Measurements from ENCODE around the gene CNOT1.
"Not testable (repeated sequence)": the region's sequence is repeated elsewhere in the genome, so short reads cannot be mapped to it uniquely, and the experiment has no call there.

Gene CNOT1

GRCh38 chr16:58503166-58503862, 126.3 kb downstream of the CNOT1 start:
- DNase-seq (ENCODE audit: low read depth in 2 of 2): no peak

DNA sequence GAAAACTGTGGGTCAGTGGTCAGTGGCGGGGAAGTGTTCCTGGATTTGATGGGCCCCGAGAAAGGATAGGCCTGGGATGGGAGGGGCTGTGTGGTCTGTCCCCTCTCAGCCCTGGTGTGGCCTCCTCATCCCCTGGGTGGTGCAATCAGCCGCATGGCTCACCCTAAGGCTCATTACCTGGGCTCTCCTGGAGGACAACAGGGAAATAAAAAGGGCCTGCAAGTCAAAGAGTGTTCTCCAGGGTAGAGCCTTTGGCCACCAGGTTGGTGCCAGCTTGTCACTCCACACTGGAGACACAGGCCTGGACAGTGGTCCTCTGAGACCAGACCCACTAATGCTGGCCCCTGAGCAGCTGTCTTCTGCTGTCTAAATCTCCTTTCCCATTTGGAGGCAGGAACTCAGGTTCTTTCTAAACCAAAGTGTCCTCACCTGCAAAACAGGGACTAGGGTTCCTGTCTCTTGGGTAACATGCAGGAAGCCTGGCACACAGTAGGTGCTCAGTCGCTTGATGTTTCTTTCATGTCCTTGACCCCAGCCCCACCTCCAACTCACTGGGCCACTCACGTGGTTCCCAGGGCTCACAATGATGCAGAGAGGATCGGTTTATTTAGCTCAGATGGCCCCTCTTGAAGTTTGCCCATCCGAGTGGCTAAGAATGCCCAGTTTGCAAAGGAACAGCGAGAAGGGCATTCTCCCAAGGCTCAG, 127.3 kb downstream of the CNOT1 start:
- DNase-seq (ENCODE audit: low read depth in 2 of 2): no peak

DNA sequence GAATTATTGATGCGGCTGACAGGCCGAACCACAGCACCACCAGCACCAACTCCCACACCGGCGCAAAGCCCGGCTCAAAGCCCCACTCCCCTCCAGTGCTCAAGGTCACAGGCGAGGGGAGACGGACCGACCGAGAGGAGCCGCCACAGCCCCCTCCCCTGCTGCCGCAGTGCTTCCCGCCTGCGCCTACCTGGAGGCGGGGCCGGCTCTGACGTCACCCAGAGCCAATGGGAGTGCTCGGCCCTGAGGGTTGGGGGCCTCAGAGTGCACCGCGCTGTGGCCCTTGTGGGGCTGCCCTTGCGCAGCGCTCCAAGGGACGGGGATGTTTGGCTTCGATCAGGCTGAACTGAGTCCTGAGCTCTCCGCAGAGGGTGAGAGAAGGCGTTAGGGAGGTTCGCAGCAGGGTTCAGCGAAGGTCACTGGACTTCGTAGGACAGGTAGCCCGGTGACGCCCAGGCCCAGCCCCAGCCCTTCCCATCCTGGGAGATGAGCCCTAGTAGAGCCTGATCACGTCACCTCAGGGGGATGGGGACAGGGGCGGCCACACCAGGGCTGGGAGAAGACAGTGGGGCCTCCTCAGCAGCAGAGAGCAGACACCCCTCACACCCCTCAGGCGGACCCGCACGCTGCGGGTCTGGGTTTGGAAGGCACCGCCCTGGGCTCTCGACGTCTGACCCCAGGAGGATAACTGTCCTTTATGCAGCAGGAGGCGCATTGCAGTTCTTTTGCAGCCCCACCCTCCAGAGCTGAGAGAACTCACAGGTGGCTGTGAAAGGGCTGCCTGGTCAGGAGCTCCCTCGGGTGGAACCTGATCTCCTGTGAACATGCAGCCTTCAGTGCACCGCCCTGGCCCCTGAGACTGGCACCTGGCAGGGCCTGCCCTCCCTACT, 128.1 kb downstream of the CNOT1 start:
- peak in 1 of 2 donors; percentile 31 for DNase-seq (ENCODE audit: low read depth in 2 of 2)

DNA sequence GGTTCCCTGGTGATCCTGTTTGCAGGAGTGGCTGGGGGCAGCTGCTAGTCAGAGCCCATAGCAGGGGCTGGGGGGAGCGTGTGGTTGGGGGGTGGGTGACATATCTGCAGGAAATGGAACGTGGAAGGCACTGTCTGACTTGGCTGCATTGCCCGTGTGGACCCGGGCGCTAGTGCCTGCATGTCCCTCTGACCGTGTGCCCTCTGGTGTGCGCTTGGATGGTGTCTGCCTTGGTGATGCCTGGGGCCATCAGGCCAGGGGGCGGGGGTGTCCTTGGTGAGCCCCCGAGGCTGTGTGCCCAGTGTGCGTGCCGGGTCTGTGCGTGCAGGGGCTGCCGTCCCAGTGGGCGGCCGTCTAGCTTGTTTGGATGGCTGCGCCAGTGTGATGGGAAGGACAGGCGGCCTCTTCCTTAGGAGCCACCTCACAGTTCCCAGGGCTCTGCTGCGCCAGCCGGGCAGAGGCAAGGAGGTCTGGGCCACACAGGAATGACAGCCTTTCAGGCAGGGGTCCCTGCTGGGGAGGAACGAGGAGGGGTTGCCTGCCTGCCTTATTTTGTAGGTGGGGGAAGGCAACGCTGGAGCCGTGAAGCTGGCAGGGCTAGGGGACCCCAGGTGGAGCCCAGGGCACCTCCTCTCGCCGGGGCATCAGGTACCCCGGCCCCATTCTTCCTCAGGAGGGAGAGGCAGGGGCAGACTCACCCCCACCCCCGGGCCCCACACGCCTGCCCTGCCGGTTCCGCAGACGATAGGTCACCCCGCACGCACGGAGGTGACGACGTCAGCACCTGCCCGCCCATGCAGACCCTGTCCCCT, 129.0 kb downstream of the CNOT1 start:
- DNase-seq (ENCODE audit: low read depth in 2 of 2): no peak

- peak in 1 of 2 donors; percentile 43 for DNase-seq (ENCODE audit: low read depth in 2 of 2)
Observed at GRCh38 chr16:58499615-58500351, 129.8 kb downstream of the CNOT1 start, which contains the start of gene NDRG4. TSS of gene NDRG4 (plus strand) at chr16:58500143. CDS start at chr16:58500249, 106 bp downstream.

GRCh38 chr16:58499092-58499511, 130.5 kb downstream of the CNOT1 start:
- DNase-seq (ENCODE audit: low read depth in 2 of 2): no peak

DNA sequence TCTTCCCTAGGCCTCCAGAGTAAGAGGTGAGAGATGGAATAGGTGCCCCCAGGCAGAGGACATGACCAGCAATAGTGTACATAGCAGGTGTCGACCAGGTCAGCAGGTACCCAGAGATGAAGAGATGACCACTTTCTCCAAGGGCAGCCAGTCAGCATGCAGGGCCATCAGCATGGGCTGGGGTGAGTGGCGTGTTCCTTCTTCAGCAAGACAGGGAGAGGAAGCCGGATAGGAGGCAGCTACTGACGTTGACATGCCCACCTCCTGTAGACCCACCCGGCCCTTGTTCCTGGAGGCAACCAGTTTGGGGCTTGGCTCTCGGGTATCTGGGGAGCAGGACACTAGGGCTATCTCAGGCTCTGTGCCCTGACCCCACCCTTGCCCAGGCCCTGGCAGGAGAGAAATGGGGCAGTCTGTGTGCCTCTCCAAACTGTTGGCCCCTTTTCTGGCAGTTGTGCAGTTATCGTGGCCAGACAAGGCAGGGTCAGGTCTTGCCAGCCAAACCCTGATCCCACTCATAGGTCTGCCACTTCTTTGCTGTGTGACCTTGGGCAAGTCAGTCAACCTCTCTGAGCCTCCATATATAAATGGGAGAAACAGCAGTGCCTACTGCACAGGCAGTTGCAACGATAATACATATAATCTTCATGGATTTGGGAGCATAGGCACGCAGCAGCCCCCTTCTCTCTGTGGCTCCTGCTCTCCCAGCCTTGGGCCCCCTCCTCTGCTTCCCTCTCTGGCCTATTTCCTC, 131.1 kb downstream of the CNOT1 start:
- DNase-seq (ENCODE audit: low read depth in 2 of 2): no peak

- no peak for DNase-seq (ENCODE audit: low read depth in 2 of 2)
Observed at GRCh38 chr16:58497935-58498334, 131.7 kb downstream of the CNOT1 start.

GRCh38 chr16:58497468-58497867, 132.2 kb downstream of the CNOT1 start:
- no peak for DNase-seq (ENCODE audit: low read depth in 2 of 2)

DNA sequence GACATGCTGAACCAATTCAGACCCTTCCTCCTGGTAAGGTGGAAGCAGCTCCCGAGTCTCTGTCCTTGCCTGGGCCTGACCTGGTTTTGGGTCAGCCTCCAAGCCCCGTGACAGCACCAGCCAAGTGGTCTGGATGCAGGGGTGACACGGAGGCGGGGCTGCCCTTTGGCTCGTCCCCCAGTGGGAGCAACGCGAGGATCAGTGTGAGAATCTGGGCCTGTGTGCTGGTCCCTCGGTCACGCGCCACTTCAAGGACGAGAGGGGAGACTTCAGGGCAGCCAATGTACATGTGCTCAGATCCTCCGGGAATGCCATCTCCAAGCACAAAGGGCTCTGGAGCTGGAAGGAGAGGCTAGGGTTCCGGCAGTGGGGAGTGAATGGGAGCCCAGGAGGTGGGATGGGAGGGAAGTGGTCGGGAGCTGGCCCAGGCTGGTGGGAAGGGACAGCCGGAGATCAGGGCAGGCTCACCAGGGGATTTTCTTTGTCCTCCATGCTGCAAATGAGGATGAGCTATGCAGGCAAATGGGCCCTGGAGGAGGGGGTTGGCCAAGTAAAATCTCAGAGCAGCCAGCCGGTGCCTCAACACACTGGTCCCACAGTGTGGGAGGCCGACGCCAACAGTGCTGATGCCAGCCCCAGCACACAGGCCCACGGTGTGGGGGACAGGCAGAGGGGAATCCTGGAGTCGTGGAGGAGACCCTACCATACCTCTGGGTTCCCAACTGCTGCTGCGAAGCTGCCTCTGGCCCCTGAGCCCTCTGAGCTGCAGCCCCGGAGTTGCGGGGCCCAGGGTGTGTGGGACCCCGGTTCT, 133.9 kb downstream of the CNOT1 start:
- DNase-seq (ENCODE audit: low read depth in 2 of 2): no peak

DNA sequence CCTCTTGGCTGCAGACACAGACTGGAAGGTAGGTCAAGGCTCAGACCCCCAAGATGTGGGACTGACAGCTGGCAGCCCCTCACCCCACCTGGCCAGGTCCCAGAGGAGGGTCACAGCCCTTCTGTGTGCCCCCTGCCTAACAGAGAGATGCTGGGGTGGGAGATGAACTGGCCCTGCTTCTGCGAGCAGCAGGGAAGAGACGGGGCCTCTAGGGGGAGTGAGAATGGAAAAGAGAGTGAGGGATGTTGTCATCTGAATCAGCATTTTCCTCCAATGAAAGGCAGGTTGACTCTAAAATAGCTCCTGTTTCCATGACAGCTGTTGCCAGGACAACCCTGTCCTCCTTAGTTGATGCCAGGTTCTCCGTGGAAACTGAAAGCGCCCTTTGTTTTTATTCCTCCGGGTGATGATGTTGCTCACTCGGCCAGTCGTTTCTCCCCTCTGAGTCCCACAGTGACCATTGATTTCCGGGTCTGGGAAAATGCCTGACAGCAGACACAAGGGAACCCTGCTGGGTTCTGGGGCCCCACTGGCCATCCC, 134.6 kb downstream of the CNOT1 start:
- peak; percentile 69 to 75 for DNase-seq (ENCODE audit: low read depth in 2 of 2)

DNA sequence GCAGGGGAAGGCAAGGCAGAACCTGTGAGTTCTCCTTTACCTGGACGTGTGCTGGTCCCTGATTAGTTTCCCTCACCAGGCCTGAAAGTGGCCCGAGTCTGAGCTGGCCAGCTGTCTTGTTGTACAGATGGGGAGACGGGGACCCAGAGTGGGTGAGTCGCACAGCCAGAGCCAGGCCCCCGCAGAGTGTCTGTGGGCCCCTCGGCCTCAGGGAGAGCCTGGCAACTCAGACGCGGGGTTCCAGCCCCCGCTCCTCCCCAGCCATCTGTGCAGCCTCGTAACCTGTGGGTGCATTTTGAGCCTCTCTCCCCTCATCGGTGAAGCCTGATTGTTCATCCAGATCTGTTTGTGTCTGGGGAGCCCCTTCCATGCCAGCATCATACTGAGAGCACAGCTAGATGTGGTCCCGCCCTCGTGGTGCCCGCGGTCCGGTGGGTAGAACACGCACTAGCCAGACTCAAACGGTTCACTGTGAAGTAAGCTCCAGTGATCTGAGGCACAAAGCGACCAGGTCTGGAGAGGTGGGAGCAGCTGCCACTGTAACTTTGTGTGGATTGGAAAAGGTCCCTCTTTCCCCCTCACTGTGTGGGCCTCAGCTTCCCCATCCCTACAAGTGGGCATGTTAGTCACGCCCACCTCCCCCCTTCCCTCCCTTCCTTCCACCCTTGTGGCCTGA, 135.7 kb downstream of the CNOT1 start:
- DNase-seq (ENCODE audit: low read depth in 2 of 2): no peak

DNA sequence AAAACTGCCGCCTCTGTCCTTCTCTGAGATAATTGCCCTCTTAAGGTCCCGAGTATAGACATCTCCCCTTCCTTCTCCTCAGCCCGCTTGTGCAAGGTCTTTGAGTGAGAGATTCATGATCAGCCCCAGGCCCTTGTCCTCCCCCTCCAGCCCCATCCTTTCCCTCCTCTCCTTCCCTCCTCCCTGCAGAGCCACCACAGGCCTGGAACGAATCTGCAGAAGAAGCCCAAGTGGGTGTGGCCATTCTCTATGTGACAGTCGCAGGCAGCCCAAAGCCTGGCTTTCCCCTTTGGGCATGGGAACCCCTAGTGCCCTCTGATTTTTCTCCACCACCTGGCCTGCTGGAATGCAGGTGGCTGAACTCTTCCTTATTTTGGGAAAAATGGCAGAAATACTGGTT, 136.9 kb downstream of the CNOT1 start:
- DNase-seq (ENCODE audit: low read depth in 2 of 2): no peak

GRCh38 chr16:58492066-58492465, 137.6 kb downstream of the CNOT1 start:
- no peak for DNase-seq (ENCODE audit: low read depth in 2 of 2)

- DNase-seq (ENCODE audit: low read depth in 2 of 2): not testable (repeated sequence)
Observed at GRCh38 chr16:58490539-58490938, 139.1 kb downstream of the CNOT1 start.

DNA sequence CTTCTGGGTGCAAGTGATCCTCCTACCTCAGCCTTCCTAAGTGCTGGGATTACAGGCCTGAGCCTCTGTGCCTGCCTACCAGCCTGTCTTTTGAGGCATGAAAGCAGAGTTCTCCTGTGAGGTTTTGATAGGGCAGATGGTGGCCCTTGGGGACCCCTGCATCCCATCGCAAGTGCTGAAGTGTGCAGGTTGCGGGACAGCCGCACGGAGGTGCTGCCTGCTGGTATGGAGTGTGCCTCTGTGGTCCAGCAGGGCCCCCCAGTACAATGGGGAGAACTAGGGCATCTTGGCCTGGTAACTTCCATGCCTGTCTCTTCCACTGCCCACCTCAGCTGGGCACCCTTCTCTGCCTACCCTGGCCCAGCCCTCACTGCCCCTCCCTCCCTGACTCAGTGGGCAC, 139.6 kb downstream of the CNOT1 start:
- DNase-seq (ENCODE audit: low read depth in 2 of 2): no peak

DNA sequence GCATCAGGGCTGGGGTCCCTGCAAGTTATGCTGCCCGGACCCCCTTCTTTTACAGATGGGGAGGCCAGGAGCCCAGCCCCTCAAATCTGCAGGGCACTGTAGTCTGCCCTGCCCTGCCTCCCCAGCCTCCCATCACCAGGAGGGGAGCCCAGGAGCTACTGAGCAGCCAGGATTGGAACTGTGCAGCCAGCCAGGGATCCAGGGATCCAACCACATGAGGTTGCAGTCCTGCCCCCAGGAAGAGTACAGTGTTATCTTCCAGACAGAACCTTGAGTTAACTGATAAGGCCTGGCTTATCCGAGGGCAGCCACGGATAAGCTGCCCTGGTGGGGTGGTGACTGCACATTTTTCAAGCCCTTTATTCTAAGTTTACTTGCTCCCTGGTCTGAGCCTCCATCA, 141.1 kb downstream of the CNOT1 start:
- no peak for DNase-seq (ENCODE audit: low read depth in 2 of 2)

Measured in stimulated activated CD4-positive, alpha-beta T cell treated with anti-CD3 and anti-CD28 coated beads, Interleukin-15, amount 100 ng/mL, for 48 hours (primary cell).